Skeletal muscle tissue (tissue), 4 donors: Measurements from ENCODE around the gene GNB1L. TPM values are rescaled to one million over a fixed set of nuclear protein-coding genes. Genes with fewer than 3 reads are reported as not detected.
"Not testable (repeated sequence)": the region's sequence is repeated elsewhere in the genome, so short reads cannot be mapped to it uniquely, and the experiment has no call there.

ENCODE experiments used
- H3K27ac ChIP-seq: one replicate; pipeline ENCODE4 v1.7.0; 2013; ENCODE audit warnings: mild to moderate bottlenecking, low read depth, low read length, inconsistent platforms
- H3K27me3 ChIP-seq, 3 donors: one replicate each; pipeline ENCODE4 v1.7.0; 2013; ENCODE audit warnings: low read length in 3 of 3; ENCODE audit not compliant: control insufficient read depth in 3 of 3, insufficient read depth in 3 of 3
- H3K36me3 ChIP-seq, 3 donors: one replicate each; pipeline ENCODE4 v1.7.0; 2013; ENCODE audit warnings: low read length in 3 of 3; ENCODE audit not compliant: control insufficient read depth in 3 of 3, insufficient read depth in 3 of 3
- H3K4me1 ChIP-seq, 3 donors: one replicate each; pipeline ENCODE4 v1.7.0; 2013; ENCODE audit warnings: low read length in 3 of 3, mild to moderate bottlenecking in 3 of 3; ENCODE audit not compliant: control insufficient read depth in 3 of 3, insufficient read depth in 3 of 3
- H3K4me3 ChIP-seq, 3 donors: one replicate each; pipeline ENCODE4 v1.7.0; 2013; ENCODE audit warnings: low read length in 3 of 3
- H3K9ac ChIP-seq, 3 donors: one replicate each; pipeline ENCODE4 v1.7.0; 2013; ENCODE audit warnings: low read length in 3 of 3, mild to moderate bottlenecking in 3 of 3, moderate library complexity in 2 of 3, low read depth in 1 of 3
- H3K9me3 ChIP-seq, 3 donors: one replicate each; pipeline ENCODE4 v1.7.0; 2013; ENCODE audit warnings: low read length in 3 of 3; ENCODE audit not compliant: control insufficient read depth in 3 of 3
- total RNA-seq: library from RNA; depleted of rRNA; stranded (reverse); fragments of >200 nt; gene quantifications from one replicate; pipeline ENCODE4 v1.2.3, GENCODE V29; 2014
- donor health status: Osteomylitis.

Gene GNB1L
- total RNA-seq, 1 donor from 2014 or later, result 4.7 TPM

DNA sequence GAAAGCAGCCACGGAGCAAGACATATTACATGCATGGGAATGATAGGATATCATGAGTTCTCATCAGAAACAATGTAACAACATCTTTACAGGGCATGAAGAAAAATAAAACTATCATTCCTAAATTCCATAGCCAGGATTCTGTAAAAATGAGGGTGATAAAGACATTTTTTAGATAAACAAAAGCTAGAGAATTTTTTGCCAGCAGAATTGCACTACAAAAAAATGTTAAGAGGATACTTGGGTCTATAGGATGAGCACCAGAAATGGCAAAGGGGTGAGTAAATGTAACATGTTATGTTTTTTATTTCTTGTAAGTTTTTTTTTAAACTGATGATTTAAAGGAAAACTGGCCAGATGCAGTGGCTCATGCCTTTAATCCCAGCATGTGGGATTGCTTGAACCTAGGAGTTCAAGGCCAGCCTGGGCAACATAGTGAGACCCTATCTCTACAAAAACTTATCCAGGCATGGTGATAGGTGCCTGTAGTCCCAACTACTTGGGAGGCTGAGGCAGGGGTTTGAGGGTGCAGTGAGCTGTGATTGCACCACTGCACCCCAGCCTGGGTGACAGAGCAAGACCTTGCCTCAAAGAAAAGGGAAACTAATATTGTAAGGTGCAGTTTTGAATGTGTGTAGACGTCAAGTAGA lies 60.9 kb downstream of the GNB1L start:
- peaks cover 0 to under 1% (median 0%) of the 10 kb centered on the region in 3 donors for H3K36me3 ChIP-seq

DNA sequence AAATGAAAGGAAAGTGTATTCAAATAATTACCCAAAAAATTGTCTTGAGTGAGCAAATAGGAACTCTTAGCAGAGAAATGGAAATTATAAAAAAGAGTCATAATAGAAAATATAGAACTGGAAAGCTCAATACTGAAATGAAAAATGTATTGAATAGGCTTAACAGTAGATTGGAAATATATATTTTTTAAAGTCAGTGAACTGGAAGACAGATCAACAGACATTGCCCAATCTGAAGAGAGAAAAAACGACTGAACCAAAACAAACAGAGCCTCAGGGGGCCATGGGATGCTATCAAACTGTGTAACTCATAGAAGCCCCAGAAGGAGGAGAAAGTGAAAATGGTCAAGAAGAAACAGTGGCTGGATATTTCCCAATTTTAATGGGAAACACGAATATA lies 61.5 kb downstream of the GNB1L start:
- Histone ChIP-seq H3K4me3 (no peak overlapping the region), H3K9ac (no peak overlapping the region), H3K36me3 (peaks cover 0 to 7% (median 3%) of the 10 kb centered on the region in 3 donors), H3K27me3 (no peaks in the 10 kb centered on the region), H3K9me3 (no peaks in the 10 kb centered on the region), H3K4me1 (peaks cover 0 to 5% (median 0%) of the 10 kb centered on the region in 3 donors), H3K27ac (no peak overlapping the region)

More for the DNA sequence above, 60.9 kb downstream of the GNB1L start:
- no peak overlapping the region for H3K9ac ChIP-seq
- H3K27me3 ChIP-seq, result no peaks in the 10 kb centered on the region
- no peak overlapping the region for H3K4me3 ChIP-seq
- peaks cover 3 to 11% (median 5%) of the 10 kb centered on the region in 3 donors for H3K4me1 ChIP-seq
- H3K27ac ChIP-seq, result no peak overlapping the region
- H3K9me3 ChIP-seq, result no peaks in the 10 kb centered on the region

DNA sequence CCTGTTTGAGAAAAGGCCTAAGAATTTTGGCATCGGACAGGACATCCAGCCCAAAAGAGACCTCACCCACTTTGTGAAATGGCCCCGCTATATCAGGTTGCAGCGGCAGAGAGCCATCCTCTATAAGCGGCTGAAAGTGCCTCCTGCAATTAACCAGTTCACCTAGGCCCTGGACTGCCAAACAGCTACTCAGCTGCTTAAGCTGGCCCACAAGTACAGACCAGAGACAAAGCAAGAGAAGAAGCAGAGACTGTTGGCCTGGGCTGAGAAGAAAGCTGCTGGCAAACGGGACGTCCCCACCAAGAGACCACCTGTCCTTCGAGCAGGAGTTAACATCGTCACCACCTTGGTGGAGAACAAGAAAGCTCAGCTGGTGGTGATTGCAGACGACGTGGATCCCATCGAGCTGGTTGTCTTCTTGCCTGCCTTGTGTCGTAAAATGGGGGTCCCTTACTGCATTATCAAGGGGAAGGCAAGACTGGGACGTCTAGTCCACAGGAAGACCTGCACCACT lies 62.2 kb downstream of the GNB1L start:
- not testable (repeated sequence) for H3K36me3 ChIP-seq, H3K9ac ChIP-seq, H3K9me3 ChIP-seq, H3K27ac ChIP-seq, H3K4me3 ChIP-seq, H3K4me1 ChIP-seq, H3K27me3 ChIP-seq

DNA sequence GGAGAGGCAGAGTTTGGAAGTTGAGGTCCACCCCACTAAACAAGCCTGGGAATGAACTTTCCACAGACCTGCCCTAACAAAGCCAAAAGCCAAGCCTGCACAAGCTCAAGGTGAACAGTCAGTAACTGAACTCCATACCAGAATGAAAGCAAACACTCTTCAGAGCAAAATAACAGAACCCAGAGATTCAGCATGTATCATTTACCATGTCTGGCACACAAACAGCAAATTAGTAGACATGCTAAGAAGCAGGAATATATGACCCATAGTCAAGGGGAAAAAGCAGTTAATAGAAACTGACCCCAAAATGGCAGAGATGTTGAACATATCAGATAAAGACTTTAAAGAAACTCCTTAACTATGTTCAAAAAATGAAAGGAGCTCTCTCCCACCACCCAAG lies 62.8 kb downstream of the GNB1L start:
- H3K4me3 ChIP-seq, result no peak overlapping the region
- peaks cover 3 to 8% (median 4%) of the 10 kb centered on the region in 3 donors for H3K36me3 ChIP-seq
- H3K27me3 ChIP-seq, result no peaks in the 10 kb centered on the region
- H3K9ac ChIP-seq, result no peak overlapping the region
- H3K27ac ChIP-seq, result no peak overlapping the region
- H3K4me1 ChIP-seq, result no peaks in the 10 kb centered on the region
- no peaks in the 10 kb centered on the region for H3K9me3 ChIP-seq

DNA sequence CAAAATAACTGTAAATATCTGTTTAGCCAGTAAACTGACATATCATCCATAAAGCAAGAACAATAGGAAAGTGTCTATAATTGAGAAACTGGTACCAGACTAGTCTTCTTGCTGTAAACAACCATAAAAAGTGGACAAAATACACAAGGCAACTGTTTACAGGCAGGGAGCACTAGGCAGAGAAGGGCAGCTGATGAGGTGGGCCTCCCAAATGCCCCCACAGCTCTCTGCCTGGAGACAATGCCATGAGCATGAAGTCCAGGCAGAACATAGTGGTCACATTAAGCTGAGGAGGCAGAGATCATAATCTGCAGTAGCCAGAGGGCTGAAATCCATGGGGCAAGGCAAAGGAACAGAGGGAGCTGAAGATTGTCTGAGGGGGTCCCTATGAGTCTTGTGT lies 63.4 kb downstream of the GNB1L start:
- peaks cover 3 to 8% (median 4%) of the 10 kb centered on the region in 3 donors for H3K36me3 ChIP-seq
- no peak overlapping the region for H3K9ac ChIP-seq
- no peaks in the 10 kb centered on the region for H3K27me3 ChIP-seq
- no peaks in the 10 kb centered on the region for H3K9me3 ChIP-seq
- H3K4me3 ChIP-seq, result no peak overlapping the region
- H3K4me1 ChIP-seq, result no peaks in the 10 kb centered on the region
- H3K27ac ChIP-seq, result no peak overlapping the region

DNA sequence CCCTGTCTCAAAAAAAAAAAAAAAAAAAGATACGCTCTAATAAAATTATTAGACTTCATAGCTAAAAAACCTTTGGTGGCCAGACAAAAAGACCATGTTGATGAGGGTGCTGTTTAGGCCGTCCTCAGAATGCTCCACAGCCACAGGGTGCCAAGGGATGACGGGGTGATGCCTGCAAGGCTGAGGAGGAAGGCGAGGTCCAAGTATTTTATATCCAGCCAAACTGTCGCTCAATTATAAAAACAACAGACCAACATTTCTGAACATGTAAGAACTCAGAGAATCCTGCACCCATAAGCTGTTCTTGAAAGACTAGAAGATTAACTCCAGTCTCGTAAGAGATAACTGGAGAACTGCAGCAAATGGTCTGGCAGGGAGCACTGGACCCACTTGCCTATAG lies 64.8 kb downstream of the GNB1L start:
- no peak overlapping the region for H3K9ac ChIP-seq
- no peaks in the 10 kb centered on the region for H3K27me3 ChIP-seq
- no peak overlapping the region for H3K4me3 ChIP-seq
- no peaks in the 10 kb centered on the region for H3K9me3 ChIP-seq
- H3K27ac ChIP-seq, result no peak overlapping the region
- peaks cover 3 to 8% (median 4%) of the 10 kb centered on the region in 3 donors for H3K36me3 ChIP-seq
- H3K4me1 ChIP-seq, result no peaks in the 10 kb centered on the region

DNA sequence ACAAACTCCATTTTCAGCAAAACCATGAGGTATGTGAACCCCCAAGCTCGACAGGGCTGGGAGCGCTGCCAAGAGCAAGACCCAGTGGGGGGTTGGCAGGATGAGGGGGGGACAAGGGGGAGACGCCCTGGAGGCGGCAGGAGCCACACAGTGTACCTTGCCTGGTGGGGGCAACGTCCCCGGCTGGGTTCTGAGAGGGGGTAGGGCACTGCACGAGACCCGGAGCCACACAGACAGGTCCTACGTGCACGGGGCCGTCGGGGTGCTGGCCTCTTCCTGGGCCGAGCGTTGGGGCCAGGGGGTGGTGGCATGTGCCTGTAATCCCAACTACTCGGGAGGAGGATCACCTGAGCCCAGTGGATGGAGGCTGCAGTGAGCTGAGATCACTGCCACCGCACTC lies 65.3 kb downstream of the GNB1L start:
- Histone ChIP-seq H3K27me3 (no peaks in the 10 kb centered on the region), H3K4me3 (no peak overlapping the region), H3K9ac (no peak overlapping the region), H3K27ac (no peak overlapping the region), H3K4me1 (no peaks in the 10 kb centered on the region), H3K9me3 (no peaks in the 10 kb centered on the region), H3K36me3 (peaks cover 3 to 8% (median 4%) of the 10 kb centered on the region in 3 donors)

DNA sequence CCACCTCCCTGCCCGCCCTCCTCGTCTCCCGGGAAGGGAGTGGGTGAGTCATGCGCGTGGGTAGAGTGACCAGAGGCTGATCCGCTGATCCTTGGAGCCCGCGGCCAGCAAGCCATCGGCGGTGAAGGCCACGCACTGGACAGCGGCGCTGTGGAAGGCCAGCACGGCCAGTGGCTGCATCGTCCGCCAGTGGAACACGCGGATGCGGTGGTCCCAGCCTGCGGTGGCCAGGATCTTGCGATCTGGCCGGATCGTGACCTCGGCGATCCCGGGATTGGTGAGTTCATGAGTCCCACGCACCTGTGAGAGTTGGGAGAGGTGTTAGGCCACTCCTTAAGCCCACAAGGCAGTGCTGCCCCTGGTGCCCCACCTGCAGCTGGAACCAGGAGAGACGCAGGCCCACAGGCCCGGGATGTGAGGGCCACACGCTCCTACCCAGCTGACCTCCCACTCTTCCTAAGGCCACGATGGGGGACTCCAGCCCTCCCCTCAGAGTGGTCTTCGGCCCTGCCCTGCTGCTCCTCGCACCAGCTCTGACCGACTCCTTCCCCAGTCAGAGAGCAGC lies 65.9 kb downstream of the GNB1L start:
- H3K4me1 ChIP-seq, result no peaks in the 10 kb centered on the region
- no peaks in the 10 kb centered on the region for H3K9me3 ChIP-seq
- no peak overlapping the region for H3K4me3 ChIP-seq

DNA sequence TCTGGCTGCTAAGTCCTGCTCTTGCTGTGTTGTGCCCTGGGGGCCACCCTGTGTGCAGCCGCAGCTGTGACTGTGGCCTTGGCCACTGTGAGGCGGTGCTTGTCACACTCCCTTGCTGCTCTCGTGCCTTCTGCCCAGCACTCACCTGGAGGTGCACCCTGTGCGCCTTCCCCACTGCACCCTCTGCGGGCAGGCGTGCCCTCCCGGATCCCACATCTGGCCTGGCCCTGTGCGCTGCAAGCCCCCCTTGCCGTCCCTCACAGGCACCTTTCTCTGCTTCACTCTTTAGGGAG lies 66.9 kb downstream of the GNB1L start:
- Histone ChIP-seq H3K4me1 (no peaks in the 10 kb centered on the region), H3K4me3 (no peak overlapping the region), H3K9ac (no peak overlapping the region), H3K27ac (no peak overlapping the region), H3K36me3 (peaks cover 3 to 8% (median 4%) of the 10 kb centered on the region in 3 donors), H3K27me3 (peaks cover 0 to 3% (median 0%) of the 10 kb centered on the region in 3 donors), H3K9me3 (no peaks in the 10 kb centered on the region)

More for the DNA sequence above, 65.9 kb downstream of the GNB1L start:
- H3K9ac ChIP-seq, result no peak overlapping the region
- no peak overlapping the region for H3K27ac ChIP-seq
- no peaks in the 10 kb centered on the region for H3K27me3 ChIP-seq
- peaks cover 3 to 8% (median 4%) of the 10 kb centered on the region in 3 donors for H3K36me3 ChIP-seq

DNA sequence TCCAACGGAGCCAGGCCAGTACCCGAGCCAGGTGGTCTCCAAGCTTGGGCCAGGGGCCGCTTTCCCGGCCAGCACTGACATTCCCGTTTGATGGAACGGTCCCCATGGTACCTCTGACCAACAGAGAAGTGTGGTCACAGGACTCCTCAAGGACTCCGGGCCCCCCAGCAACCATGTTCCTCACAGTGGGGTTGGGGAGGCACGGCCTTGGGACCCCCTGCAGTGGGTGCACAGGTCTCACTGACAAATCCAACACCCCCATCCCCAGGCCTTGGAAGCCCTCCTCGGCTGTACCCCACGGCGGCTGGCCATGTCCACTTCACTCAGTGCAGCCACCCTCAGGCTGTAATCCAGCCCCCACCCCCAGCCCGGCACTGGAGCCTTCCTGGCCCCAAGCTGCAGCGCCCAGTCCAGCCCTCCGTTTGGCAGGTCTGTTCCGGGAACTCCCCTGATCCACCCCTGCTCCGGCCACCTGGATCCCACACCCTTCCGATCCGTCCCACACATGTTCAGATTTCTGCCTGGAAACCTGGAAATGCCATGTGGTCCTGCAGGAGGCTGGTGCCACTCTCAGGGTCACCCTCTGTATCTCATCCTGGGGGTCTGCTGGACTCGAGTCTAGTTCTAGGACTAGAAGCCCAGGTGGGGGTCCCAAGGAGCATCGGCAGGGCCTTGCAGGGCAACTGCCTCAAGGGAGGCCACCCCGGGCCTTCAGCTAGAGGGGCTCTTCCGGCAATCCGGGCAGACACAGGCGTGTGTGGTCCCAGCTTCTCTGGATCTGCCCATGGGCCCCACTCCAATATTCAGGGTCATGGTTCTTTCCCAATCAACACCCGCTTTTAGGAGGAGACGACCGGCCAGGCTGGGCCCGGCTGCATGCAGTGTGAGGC lies 67.5 kb downstream of the GNB1L start:
- Histone ChIP-seq H3K36me3 (peaks cover 3 to 8% (median 4%) of the 10 kb centered on the region in 3 donors), H3K4me3 (no peak overlapping the region), H3K27ac (no peak overlapping the region), H3K4me1 (no peaks in the 10 kb centered on the region), H3K27me3 (peaks cover 0 to 3% (median 3%) of the 10 kb centered on the region in 3 donors), H3K9me3 (no peaks in the 10 kb centered on the region), H3K9ac (no peak overlapping the region)
